Anterior cingulate cortex (tissue), 58 donors: Measurements from ENCODE around the gene NUP62.

ENCODE experiments used
- DNase-seq, 58 donors: peaks; one replicate each; lab custom pipeline; 2025; lab: John Stamatoyannopoulos, UW

Gene NUP62

DNA sequence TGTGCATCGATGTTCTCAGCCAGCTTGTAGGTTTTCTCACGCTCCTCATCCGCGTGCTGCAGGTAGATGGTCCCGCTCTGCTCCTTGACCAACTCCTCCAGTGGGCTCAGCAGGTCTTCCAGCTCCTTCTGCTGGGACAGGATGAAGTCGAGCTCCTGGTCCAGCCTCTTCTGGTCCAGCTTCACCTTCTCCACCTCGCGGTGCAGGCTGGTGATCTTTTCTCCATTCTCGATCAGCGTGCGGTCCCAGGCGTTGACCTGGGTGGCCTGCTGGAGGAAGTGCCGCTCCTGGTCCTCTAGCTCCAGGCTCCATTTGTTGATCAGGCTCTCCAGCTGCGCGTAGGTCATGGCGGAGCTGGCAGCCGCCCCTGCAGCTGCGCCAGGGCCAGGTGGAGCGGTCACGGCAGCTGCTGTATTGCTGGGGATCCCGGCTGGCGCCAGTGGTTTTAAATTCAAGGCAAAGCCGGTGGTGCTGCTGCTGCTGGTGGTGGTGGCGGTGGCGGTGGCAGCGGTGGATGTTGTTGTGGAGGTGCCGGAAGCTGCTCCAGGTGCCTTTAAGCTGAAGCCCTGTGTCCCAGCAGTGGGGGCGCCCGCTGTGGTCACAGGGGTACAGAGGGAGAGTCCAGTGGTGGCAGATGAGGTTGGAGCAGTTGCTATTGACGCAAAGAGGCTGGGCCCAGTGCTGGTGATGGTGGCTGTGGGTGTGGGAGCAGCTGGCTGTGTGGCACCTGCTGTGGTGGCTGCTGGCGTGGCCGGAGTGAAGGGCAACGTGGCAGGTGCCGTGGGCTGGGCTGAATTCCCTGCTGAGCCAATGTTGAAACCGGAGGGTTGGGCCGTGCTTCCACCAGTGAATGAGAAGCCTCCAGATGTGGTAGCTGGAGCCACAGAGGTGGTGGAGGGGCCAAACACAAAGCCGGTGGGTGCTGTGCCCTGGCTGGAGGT lies 20.6 kb downstream of the NUP62 start:
- no peak for DNase-seq

DNA sequence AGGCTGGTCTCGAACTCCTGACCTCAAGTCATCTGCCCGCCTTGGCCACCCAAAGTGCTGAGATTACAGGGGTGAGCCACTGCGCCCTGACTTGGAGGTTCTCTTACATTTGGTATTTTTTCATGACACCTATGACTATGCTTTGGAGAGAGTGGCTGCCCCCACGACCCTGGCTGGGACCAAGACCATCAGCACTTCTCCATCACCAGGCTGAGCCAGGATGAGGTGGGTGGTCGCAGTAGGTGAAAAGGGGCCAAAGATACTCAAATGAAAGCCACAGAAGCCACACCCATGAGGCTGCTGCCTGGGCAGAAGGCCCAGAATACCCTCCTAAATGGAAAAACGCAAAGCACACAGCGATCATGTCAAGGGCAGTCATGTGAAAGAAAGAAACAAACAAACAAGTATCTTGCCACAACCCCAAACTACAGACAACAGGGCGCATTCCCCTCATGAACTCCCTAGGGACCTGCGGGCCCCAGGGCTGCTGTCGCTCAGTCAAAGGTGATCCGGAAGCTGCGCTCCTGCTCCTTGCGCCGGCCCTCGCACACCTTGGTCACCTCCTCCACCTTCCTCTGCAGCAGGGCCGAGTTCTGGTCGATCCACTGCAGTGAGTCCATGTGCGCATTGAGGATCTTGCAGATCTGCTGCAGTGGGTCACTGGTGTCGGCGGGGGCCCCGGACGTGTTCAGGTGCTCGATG lies 21.4 kb downstream of the NUP62 start:
- DNase-seq = no peak

DNA sequence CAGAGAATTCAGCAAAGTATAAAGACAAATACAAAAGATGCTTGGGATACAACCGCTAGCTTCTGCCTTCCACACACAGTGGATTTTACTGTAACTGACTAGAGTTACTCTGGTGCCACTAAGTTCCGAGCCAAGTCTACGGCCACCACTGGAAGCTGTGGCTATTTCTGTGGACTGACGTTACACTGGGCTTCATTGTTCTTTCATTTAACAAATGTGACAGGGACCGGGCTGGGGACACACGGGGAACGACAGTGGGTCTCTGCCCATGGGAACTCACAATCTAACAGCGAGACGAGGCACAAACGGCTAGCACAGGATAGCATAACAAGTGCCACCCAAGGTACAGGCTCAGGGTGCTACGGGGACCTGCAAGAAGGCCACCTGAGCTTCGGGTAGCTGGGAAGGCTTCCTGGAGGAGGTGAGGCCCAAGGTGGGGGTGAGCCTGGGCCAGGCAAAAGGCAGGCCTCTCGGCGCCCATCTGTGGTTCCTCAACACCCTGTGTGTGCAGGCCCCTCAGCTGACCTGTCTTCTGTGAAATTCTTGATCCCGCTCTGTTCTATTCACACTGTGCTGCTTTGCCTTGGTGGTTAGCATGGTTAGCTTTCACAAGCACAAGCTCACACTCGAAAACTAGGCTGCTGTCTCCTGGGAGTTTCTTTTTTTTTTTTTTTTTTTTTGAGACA lies 22.3 kb downstream of the NUP62 start:
- DNase-seq = peak in 21 of 58 donors; percentile 9 to 67 (median 31)

GRCh38 chr19:49904136-49904535 lies 25.2 kb downstream of the NUP62 start:
- DNase-seq = no peak

DNA sequence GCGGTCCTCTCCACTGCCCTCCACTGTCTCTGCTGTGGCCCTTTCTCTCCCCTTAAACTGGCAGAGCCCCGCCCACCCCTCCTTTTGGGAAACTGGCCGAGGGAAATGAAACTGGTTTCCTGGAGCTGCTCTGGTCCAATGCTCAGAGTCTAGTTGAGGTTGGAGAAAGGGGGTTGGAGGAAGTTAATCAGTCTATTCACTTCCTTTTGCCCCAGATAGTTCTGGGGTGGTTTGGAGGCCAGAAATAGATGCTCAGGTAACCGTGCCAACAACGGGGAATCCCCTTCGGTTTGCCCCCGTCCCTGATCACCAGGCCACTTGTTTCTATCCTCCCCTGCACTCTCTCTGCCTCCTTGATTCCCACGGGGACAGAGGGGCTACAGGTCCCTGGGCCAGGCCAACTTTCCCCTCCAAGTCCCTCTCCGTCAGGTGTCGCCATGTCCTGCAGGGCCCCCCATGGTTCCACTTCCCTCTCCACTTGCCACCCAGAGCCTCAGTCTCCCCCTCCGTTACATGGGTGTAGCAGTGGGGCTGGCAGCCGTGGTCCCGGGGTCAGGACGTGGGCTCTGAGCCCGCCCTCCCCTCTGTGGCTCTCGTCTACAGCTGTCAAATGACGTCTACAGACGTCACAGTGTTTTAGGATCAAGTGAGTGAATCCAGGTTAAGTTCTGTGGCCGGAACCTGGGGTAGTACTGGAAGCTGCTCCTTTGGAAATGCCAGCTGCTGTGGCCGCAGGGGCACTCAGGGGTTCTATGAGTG lies 32.3 kb downstream of the NUP62 start, which contains the start of gene IL4I1:
TSS of gene IL4I1 (minus strand) at position 25 of the 759 bp plus-strand sequence. CDS start 727 bp downstream, outside the sequence.
- DNase-seq = peak in 7 of 58 donors; percentile 8 to 40 (median 11)

DNA sequence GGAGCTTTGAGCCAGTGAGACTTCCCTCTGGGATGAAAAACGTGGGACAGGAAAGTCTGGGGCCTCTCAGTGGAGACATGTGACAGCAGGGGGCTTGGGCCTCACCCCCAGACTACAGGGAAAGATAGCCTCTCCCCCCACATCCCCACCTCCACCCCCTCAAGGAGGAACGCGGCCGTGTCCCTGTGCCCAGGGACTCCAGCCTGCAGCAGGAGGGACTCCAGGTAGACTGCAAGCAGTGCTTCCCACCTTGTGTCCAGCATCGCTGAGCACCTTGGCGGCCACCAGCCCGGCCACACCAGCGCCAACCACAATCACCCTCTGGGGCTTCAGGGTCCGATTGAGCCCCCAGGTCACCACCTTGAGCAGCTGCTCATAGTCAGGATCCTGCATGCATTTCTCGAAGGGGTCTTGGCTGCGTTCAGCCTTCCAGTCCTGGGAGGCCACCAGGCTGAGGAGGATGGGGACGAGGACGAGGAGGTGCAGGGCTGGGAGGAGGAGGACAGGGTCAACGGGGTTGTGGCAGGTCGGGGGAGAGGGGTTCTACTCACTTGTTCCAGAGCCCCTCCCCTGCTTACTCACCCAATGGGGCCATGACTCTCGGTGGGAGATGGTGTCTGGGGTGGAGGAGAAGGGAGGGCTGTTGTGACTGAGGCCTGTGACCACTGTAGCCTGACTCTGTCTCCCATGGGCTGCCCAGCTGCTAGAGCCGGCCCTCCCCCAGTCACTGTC lies 33.6 kb downstream of the NUP62 start:
- DNase-seq = peak in 1 of 58 donors; percentile 2

DNA sequence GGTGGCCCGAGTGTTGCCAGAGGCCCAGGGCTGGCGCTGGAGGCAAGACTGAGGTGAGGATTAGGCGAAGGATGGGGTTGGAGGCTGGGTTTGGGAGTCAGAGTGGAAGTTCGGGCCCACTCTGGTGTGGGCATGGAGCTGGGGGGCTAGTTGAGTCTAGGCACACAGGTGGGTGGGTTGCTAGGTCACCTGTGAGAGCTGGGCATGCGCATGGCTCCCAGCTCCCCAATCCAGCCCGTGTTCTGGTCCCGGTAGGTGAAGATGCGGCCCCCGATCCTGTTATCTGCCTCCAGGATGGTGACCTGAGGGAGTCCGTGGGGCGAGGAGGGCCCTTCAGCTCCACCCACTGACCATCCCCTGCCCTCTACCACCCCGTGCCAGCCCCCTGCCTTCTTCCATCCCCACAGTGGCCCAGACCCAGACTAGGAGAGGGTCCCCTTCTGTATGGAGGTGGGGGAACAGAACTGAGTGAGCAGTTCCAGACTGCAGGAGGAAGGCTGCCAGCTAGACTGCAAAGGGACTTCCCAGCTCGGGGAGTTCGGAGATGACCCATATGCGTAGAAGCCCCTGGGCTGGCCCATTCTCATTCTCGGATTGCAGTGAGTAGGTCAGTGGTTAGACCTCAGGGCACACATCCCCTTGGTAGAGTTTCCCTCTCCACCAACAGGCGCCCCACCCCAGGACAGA lies 34.3 kb downstream of the NUP62 start:
- DNase-seq = no peak

- no peak for DNase-seq
Observed at GRCh38 chr19:49894011-49894664, 35.2 kb downstream of the NUP62 start.

- DNase-seq = no peak
Observed at GRCh38 chr19:49892716-49893115, 36.6 kb downstream of the NUP62 start.

DNA sequence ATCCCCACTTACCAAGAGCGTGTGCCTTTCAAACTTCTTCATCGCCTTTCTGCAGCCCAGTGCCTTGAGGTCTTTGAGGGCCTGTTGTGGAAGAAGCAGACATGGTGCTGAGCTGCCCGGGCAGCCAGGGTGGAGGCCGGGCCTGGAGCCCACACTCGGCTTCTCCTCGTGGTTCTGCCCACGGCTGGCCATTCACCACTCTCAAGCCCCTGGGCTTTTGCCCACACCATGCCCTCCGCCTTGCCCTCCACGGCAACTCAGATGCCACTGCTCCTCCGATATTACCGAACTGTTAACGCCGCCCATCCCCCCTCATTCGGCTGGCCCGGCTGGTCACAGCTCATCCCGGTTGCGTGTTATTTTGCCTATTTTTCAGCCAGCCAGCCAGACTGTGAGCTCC lies 37.9 kb downstream of the NUP62 start:
- DNase-seq = no peak

DNA sequence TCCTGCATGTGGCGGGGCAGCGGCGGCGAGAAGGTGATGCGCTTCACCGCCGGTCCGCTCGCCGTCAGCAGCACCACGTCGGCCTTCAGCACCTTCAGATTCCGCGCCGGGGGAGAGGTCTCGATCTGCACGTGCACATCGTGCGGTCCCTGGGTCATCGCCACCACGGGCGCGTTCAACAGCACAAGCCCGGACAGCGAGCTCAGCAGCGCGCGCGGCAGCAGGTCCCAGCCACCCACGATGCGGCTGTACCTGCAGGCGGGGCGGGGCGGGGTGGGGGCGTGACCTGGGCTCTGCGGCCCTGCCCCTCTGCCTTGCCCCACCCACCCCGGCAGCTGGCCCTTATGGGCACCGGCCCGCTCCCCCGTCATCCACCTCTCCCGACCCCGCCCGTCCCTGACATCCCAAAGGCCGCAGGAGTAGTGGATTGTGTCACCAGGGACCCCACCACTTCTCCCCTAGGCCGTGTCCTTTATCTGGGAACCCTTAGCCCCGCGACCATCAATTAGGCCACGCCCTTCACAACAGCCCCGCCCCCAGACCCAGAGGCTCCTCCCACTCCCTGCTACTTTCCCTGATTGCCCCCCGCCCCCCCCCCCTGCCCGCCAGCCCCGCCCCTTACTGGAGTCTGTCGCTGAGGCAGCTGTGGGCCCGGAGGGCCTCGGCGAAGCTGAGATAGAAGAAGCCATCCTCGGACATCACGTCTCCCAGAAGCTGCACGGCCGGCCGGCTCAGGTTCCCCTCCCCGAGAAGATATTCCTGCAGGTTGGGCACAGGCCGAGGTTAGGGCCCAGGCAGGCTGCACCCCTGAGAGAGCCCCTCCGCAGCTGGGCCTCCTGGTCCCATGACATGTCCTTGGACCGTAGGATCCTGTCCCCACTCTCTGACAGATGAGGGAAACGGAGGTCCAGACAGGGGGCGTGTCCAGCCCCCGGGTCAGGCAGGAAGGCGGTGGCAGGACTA lies 38.7 kb downstream of the NUP62 start:
- DNase-seq = no peak

DNA sequence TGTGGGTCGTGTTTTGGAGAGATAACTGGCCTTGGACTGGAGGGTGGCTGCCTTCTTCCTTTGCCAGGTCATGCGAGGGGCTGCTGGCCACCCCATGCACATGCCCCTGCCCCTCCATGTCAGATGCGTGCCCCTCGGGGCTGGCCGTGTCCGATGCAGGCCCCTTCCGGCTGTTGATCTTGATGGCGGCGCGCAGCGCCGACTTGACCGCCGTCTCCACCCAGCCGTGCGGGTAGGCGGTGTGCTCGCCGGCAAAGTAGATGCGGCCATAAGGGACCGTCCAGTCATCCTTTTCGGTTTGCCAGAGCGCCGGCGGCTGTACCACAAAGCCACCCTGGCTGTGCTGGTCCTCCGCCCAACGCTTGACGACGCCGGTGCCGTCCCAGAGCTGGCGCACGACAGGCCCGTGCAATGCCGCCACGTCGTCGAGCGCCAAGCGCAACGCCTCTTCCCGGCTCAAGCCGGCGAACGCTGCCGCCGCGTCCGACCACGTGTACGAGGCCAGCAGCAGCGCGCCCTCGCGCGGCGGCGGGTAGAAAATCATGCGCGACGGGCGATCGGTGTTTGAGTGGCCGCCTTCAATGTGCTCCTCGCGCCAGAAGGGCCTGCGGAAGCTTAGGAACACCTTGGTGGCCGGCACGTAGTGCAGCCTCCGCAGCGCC lies 39.5 kb downstream of the NUP62 start:
- DNase-seq = peak in 41 of 58 donors; percentile 3 to 60 (median 28)

- no peak for DNase-seq
Observed at GRCh38 chr19:49889038-49889686, 40.1 kb downstream of the NUP62 start.

DNA sequence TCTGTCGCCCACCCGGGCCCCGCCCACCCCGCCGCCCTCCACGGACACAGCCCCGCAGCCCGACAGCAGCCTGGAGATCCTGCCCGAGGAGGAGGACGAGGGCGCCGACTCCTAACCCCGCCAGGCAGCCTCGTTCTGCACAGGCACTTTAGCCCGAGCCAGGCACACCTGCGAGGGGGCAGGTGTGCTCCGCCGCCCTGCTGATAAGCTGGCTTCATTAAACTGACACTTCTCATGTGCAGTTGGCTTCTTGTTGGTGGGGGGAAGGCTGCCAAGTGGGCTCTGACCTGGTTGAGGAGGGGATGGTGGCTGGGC lies 40.8 kb downstream of the NUP62 start:
- DNase-seq = no peak

GRCh38 chr19:49887665-49888509 lies 41.4 kb downstream of the NUP62 start:
- no peak for DNase-seq
